ENCODE data around the gene WASF1. TPM values are rescaled to one million over a fixed set of nuclear protein-coding genes. Genes with fewer than 3 reads are reported as not detected.

Gene WASF1
- total RNA-seq, 2 donors from 2014 or later: 3.5 to 4.8 TPM

- H3K27me3 ChIP-seq: no peaks in the 10 kb centered on the region
- no peaks in the 10 kb centered on the region for H3K36me3 ChIP-seq
- H3K27ac ChIP-seq: no peak overlapping the region
- no peak for DNase-seq (ENCODE audit: low spot score)
- H3K4me1 ChIP-seq: peaks cover 0 to 12% of the 10 kb centered on the region in 2 donors
- no peak for TF ChIP-seq CTCF (IDR thresholded peaks at IDR 0.05)
- H3K9me3 ChIP-seq: no peaks in the 10 kb centered on the region
- no peak overlapping the region for H3K4me3 ChIP-seq
These were observed 83.5 kb downstream of the WASF1 start for GRCh38 chr6:110095935-110096334.

- no peaks in the 10 kb centered on the region for H3K36me3 ChIP-seq
- H3K4me3 ChIP-seq: no peak overlapping the region
- TF ChIP-seq CTCF (IDR thresholded peaks at IDR 0.05): no peak
- no peak overlapping the region for H3K27ac ChIP-seq
- H3K9me3 ChIP-seq: no peaks in the 10 kb centered on the region
- H3K4me1 ChIP-seq: peaks cover 0 to 12% of the 10 kb centered on the region in 2 donors
- DNase-seq (ENCODE audit: low spot score): no peak
- H3K27me3 ChIP-seq: no peaks in the 10 kb centered on the region
These were observed 84.4 kb downstream of the WASF1 start for GRCh38 chr6:110095101-110095500.

GRCh38 chr6:110093981-110094380 is 85.5 kb downstream of the WASF1 start:
- peaks cover 0 to 12% of the 10 kb centered on the region in 2 donors for H3K4me1 ChIP-seq
- no peak for TF ChIP-seq CTCF (IDR thresholded peaks at IDR 0.05)

GRCh38 chr6:110090876-110091275 is 88.6 kb downstream of the WASF1 start:
- no peak for DNase-seq (ENCODE audit: low spot score)
- H3K36me3 ChIP-seq: no peaks in the 10 kb centered on the region
- H3K9me3 ChIP-seq: no peaks in the 10 kb centered on the region
- no peaks in the 10 kb centered on the region for H3K4me1 ChIP-seq
- no peaks in the 10 kb centered on the region for H3K27me3 ChIP-seq
- H3K4me3 ChIP-seq: no peak overlapping the region
- H3K27ac ChIP-seq: no peak overlapping the region
- TF ChIP-seq CTCF (IDR thresholded peaks at IDR 0.05): no peak

More at GRCh38 chr6:110093981-110094380, 85.5 kb downstream of the WASF1 start:
- Histone ChIP-seq H3K27ac (no peak overlapping the region), H3K9me3 (no peaks in the 10 kb centered on the region), H3K27me3 (no peaks in the 10 kb centered on the region), H3K4me3 (no peak overlapping the region), H3K36me3 (no peaks in the 10 kb centered on the region)
- DNase-seq (ENCODE audit: low spot score): no peak

- TF ChIP-seq CTCF (IDR thresholded peaks at IDR 0.05): no peak
These were observed 90.1 kb downstream of the WASF1 start for GRCh38 chr6:110089323-110089722.

GRCh38 chr6:110085285-110085684 is 94.2 kb downstream of the WASF1 start:
- Histone ChIP-seq H3K4me1 (no peaks in the 10 kb centered on the region), H3K4me3 (no peak overlapping the region), H3K9me3 (no peaks in the 10 kb centered on the region), H3K36me3 (no peaks in the 10 kb centered on the region), H3K27me3 (no peaks in the 10 kb centered on the region), H3K27ac (no peak overlapping the region)
- TF ChIP-seq CTCF (IDR thresholded peaks at IDR 0.05): no peak
- no peak for DNase-seq (ENCODE audit: low spot score)

More at GRCh38 chr6:110089323-110089722, 90.1 kb downstream of the WASF1 start:
- Histone ChIP-seq H3K36me3 (no peaks in the 10 kb centered on the region), H3K9me3 (no peaks in the 10 kb centered on the region), H3K27ac (no peak overlapping the region), H3K4me1 (no peaks in the 10 kb centered on the region), H3K4me3 (no peak overlapping the region), H3K27me3 (no peaks in the 10 kb centered on the region)
- no peak for DNase-seq (ENCODE audit: low spot score)

All from right atrium auricular region (tissue), 2 donors.